GM12878 (cell line): Measurements from ENCODE around the gene TRIM32. TPM values are rescaled to one million over a fixed set of nuclear protein-coding genes. Genes with fewer than 3 reads are reported as not detected.

Experiments used
- ATAC-seq: fragments of 200-7000 bp; cut with Tn5 transposase; 3 replicates; pipeline ENCODE4 v1.9.1; 2020; ENCODE audit warnings: mild to moderate bottlenecking, moderate library complexity
- BruUV-seq: library from RNA; stranded (reverse); fragments of 400-500 nt; replicated peaks from 2 replicates; lab custom pipeline; 2021; lab: Mats Ljungman, UMichigan
- CTCF ChIA-PET: fragments of 300-600 bp; sonication (Branson Sonifier 250); formaldehyde crosslinking; extraction: SDS; loops from one replicate; lab custom pipeline; 2021; ENCODE audit warnings: inconsistent platforms; lab: Yijun Ruan, JAX
- POLR2A ChIA-PET: fragments of 350-600 bp; formaldehyde crosslinking; extraction: SDS; loops from one replicate; lab custom pipeline; 2021; ENCODE audit warnings: inconsistent platforms; lab: Charles Lee
- RAD21 ChIA-PET: fragments of 300-600 bp; sonication (Branson Sonifier 250); formaldehyde crosslinking; loops from one replicate; lab custom pipeline; 2023; ENCODE audit warnings: antibody characterized with exemption; ENCODE audit not compliant: unreplicated experiment; lab: Charles Lee
- SMC1A ChIA-PET: fragments of 300-600 bp; sonication (Branson Sonifier 250); formaldehyde crosslinking; loops from one replicate; lab custom pipeline; 2023; ENCODE audit not compliant: unreplicated experiment, uncharacterized antibody; lab: Charles Lee
- DNase-seq: peaks from one replicate; pipeline ENCODE4 v3.0.0-alpha.2; 2011; ENCODE audit warnings: low read depth, low spot score
- FAIRE-seq: peaks from 3 replicates; lab custom pipeline; 2011; peaks lifted over from hg19 to GRCh38; lab: Jason Lieb, UNC
- H2AFZ ChIP-seq: 2 replicates; pipeline ENCODE4 v1.6.0; 2011; ENCODE audit warnings: low read depth, low read length, control low read depth; ENCODE audit not compliant: control insufficient read depth
- H3K27ac ChIP-seq: 2 replicates; pipeline ENCODE4 v1.5.1; 2011; ENCODE audit warnings: control low read depth; ENCODE audit not compliant: control insufficient read depth, insufficient read depth
- H3K27me3 ChIP-seq, 2 experiments: replicated peaks in 1 of 2; 2 replicates each; pipeline versions ENCODE4 v1.6.0 to v1.6.1; 2011; ENCODE audit warnings: low read length in 1 of 2; ENCODE audit not compliant: control insufficient read depth in 2 of 2, insufficient read depth in 2 of 2
- H3K36me3 ChIP-seq, 2 experiments: 2 replicates each; pipeline ENCODE4 v1.5.1; 2011; ENCODE audit warnings: low read length in 1 of 2; ENCODE audit not compliant: control insufficient read depth in 2 of 2, insufficient read depth in 2 of 2
- H3K4me1 ChIP-seq: 2 replicates; pipeline ENCODE4 v1.6.1; 2011; ENCODE audit warnings: mild to moderate bottlenecking, low read length, moderate library complexity, mixed read lengths; ENCODE audit not compliant: control insufficient read depth, insufficient read depth
- H3K4me2 ChIP-seq: 2 replicates; pipeline ENCODE4 v1.6.0; 2011; ENCODE audit warnings: control low read depth; ENCODE audit not compliant: control insufficient read depth, insufficient read depth
- H3K4me3 ChIP-seq: fragments of 200-600 bp; sonication (generic); 2 replicates; pipeline ENCODE4 v1.5.1; 2016
- H3K79me2 ChIP-seq: 2 replicates; pipeline ENCODE4 v1.6.0; 2011; ENCODE audit warnings: low read length; ENCODE audit not compliant: control insufficient read depth, insufficient read depth
- H3K9ac ChIP-seq: 2 replicates; pipeline ENCODE4 v1.8.0; 2011; ENCODE audit warnings: low read length, control low read depth, mixed read lengths; ENCODE audit not compliant: control insufficient read depth, insufficient read depth
- H3K9me3 ChIP-seq: replicated peaks from 3 replicates; pipeline ENCODE4 v1.5.1; 2011; ENCODE audit warnings: mild to moderate bottlenecking, low read length; ENCODE audit not compliant: control insufficient read depth, insufficient read depth
- H4K20me1 ChIP-seq: 2 replicates; pipeline ENCODE4 v1.6.0; 2011; ENCODE audit not compliant: control insufficient read depth, insufficient read depth
- BHLHE40 ChIP-seq, 2 experiments: fragments of 450-650 bp in 1 of 2; IDR thresholded peaks; 2 replicates each; pipeline ENCODE4 v1.6.1; 2011 to 2017; ENCODE audit warnings: low read depth in 2 of 2, borderline replicate concordance in 1 of 2, improper control_type of control experiment in 1 of 2, low read length in 1 of 2, mild to moderate bottlenecking in 1 of 2
- DPF2 ChIP-seq: fragments of 450-650 bp; IDR thresholded peaks from 2 replicates; pipeline ENCODE4 v1.6.1; 2017; ENCODE audit warnings: mild to moderate bottlenecking
- FOXM1 ChIP-seq: IDR thresholded peaks from 2 replicates; pipeline ENCODE4 v1.6.1; 2012; ENCODE audit warnings: low read depth, mild to moderate bottlenecking, inconsistent platforms, low read length, moderate library complexity
- HDGF ChIP-seq: fragments of 450-650 bp; IDR thresholded peaks from 2 replicates; pipeline ENCODE4 v1.6.1; 2016; ENCODE audit warnings: antibody characterized with exemption
- LARP7 ChIP-seq: fragments of 450-650 bp; IDR thresholded peaks from 2 replicates; pipeline ENCODE4 v1.6.1; 2017; ENCODE audit warnings: mild to moderate bottlenecking
- PML ChIP-seq: IDR thresholded peaks from 2 replicates; pipeline ENCODE4 v1.6.1; 2012; ENCODE audit warnings: low read length, inconsistent platforms
- SP1 ChIP-seq: IDR thresholded peaks from one replicate; pipeline ENCODE4 v1.6.1; 2011; ENCODE audit warnings: low read depth, low read length
- SRF ChIP-seq, 2 experiments: IDR thresholded peaks; 2 replicates each; pipeline ENCODE4 v1.6.1; 2011; ENCODE audit warnings: low read depth in 2 of 2, low read length in 2 of 2, mild to moderate bottlenecking in 1 of 2, moderate library complexity in 1 of 2
- WGBS: methylation state at CpG from one replicate; pipeline ENCODE4 v1.1.6; 2016; ENCODE audit warnings: low lambda C conversion rate; ENCODE audit not compliant: insufficient replicate concordance, insufficient coverage; ENCODE audit errors: missing lambda C conversion rate; 5-methylcytosine and 5-hydroxymethylcytosine counted together
- in situ Hi-C: fragments of 300-500 bp; cut with MboI; formaldehyde crosslinking; loops from 9 replicates; pipeline ENCODE4 v1.14.3; 2018; ENCODE audit warnings: mixed read lengths
- intact Hi-C: fragments of 100-400 bp; cut with micrococcal nuclease; formaldehyde crosslinking; loops from one replicate; pipeline ENCODE4 v1.14.2; 2022; ENCODE audit not compliant: unreplicated experiment
- polyA plus RNA-seq, 11 experiments: library from polyadenylated mRNA; depleted of rRNA in 4 of 11; unstranded in 6 of 11; stranded (reverse) in 5 of 11; fragments of >200 nt; fragmentation: Nextera tagmentation in 4 of 11; fragmentation: Illumina TruSeq in 1 of 11; extraction: Ambion mirVana in 4 of 11; extraction: Trizol in 1 of 11; gene quantifications; 1 replicate in 1 of 11; 2 replicates in 10 of 11; pipeline versions ENCODE4 v1.2.1 to v1.2.3, GENCODE V29; 2011 to 2016; ENCODE audit warnings: inconsistent platforms in 2 of 11, missing spikeins in 2 of 11, low read depth in 1 of 11
- total RNA-seq, 4 experiments: library from RNA; depleted of rRNA in 3 of 4; stranded (reverse); fragments of >200 nt in 3 of 4; fragmentation: Illumina TruSeq in 1 of 4; extraction: Trizol in 1 of 4; gene quantifications; 2 replicates each; pipeline versions ENCODE4 v1.2.1 to v1.2.3, GENCODE V29; 2013 to 2021
- TF ChIP-seq, protein P1 (sequence below): IDR thresholded peaks from 2 replicates; pipeline ENCODE4 v1.6.1; 2011; ENCODE audit warnings: mild to moderate bottlenecking, low read depth, low read length, moderate library complexity; ENCODE audit not compliant: insufficient replicate concordance
- TF ChIP-seq, protein P2 (sequence below): fragments of 450-650 bp; IDR thresholded peaks from 2 replicates; pipeline ENCODE4 v1.6.1; 2016; ENCODE audit warnings: mild to moderate bottlenecking
- TF ChIP-seq, protein P3 (sequence below): fragments of 450-650 bp; IDR thresholded peaks from 2 replicates; pipeline ENCODE4 v1.6.1; 2018; ENCODE audit warnings: borderline replicate concordance, mild to moderate bottlenecking; ENCODE audit not compliant: partially characterized antibody
- TF ChIP-seq, protein P4 (sequence below): fragments of 450-650 bp; conservative IDR thresholded peaks from 2 replicates; pipeline ENCODE4 v1.6.1; 2017; ENCODE audit warnings: mild to moderate bottlenecking, moderate library complexity

The TRIM32 gene
- total and polyA plus RNA-seq, 10 of the 15 experiments (the other 5 are each of a cell fraction or from before 2014, with no cell fraction given) = 7.1 to 23.8 (median 12.2) TPM

DNA sequence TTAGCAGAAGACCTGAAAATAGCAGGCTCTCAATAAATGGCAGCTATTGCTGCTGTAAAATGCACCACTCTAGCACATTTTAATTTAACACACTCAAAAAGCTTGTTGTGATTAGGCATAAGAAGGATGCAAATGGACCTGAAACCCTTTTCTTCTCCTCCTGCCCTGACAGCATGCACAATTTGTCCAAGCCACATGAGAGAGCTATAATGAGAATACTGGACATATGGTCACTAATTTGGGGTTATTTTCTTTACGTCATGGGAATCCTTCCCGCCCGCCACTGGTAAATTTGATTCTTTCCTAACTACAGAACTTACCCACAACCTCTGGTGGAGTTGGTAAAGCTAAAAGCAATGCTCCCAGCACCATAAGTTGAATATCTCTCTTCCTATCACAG lies 62.1 kb downstream of the TRIM32 start:
- in situ Hi-C loops = loop anchor here (25.0 kb wide), 1 partner anchor 663 kb away; the partner anchor contains the start of gene ASTN2
- no peak overlapping the region for H3K4me2 ChIP-seq
- ChIA-PET RAD21 (no interaction called here), SMC1A (no interaction called here), POLR2A (no interaction called here), CTCF (interaction anchor here (1.2 to 3.0 kb wide), 4 partner anchors 12 to 161 kb away, joined by 3 to 14 read pairs (median 4); no protein-coding TSS in a partner anchor)
- no peak for ATAC-seq
- H3K27ac ChIP-seq = no peak overlapping the region
- H3K36me3 ChIP-seq = no peaks in the 10 kb centered on the region
- no peaks in the 10 kb centered on the region; the same call in 2 of the 3 replicates for H3K9me3 ChIP-seq
- no peak overlapping the region for H3K9ac ChIP-seq
- TF ChIP-seq, protein P1, sequence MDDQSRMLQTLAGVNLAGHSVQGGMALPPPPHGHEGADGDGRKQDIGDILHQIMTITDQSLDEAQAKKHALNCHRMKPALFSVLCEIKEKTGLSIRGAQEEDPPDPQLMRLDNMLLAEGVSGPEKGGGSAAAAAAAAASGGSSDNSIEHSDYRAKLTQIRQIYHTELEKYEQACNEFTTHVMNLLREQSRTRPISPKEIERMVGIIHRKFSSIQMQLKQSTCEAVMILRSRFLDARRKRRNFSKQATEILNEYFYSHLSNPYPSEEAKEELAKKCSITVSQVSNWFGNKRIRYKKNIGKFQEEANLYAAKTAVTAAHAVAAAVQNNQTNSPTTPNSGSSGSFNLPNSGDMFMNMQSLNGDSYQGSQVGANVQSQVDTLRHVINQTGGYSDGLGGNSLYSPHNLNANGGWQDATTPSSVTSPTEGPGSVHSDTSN = no peak
- no peak for TF ChIP-seq HDGF
- no peak for TF ChIP-seq PML
- TF ChIP-seq SRF (IDR thresholded peaks at IDR 0.05; ENCODE audit: low read depth in 2 of 2, low read length in 2 of 2) = no peak
- TF ChIP-seq DPF2 = no peak
- TF ChIP-seq, protein P2, sequence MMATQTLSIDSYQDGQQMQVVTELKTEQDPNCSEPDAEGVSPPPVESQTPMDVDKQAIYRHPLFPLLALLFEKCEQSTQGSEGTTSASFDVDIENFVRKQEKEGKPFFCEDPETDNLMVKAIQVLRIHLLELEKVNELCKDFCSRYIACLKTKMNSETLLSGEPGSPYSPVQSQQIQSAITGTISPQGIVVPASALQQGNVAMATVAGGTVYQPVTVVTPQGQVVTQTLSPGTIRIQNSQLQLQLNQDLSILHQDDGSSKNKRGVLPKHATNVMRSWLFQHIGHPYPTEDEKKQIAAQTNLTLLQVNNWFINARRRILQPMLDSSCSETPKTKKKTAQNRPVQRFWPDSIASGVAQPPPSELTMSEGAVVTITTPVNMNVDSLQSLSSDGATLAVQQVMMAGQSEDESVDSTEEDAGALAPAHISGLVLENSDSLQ = no peak
- no peak for TF ChIP-seq LARP7
- TF ChIP-seq, protein P3, sequence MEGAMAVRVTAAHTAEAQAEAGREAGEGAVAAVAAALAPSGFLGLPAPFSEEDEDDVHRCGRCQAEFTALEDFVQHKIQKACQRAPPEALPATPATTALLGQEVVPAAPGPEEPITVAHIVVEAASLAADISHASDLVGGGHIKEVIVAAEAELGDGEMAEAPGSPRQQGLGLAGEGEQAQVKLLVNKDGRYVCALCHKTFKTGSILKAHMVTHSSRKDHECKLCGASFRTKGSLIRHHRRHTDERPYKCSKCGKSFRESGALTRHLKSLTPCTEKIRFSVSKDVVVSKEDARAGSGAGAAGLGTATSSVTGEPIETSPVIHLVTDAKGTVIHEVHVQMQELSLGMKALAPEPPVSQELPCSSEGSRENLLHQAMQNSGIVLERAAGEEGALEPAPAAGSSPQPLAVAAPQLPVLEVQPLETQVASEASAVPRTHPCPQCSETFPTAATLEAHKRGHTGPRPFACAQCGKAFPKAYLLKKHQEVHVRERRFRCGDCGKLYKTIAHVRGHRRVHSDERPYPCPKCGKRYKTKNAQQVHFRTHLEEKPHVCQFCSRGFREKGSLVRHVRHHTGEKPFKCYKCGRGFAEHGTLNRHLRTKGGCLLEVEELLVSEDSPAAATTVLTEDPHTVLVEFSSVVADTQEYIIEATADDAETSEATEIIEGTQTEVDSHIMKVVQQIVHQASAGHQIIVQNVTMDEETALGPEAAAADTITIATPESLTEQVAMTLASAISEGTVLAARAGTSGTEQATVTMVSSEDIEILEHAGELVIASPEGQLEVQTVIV = no peak
- TF ChIP-seq, protein P4, sequence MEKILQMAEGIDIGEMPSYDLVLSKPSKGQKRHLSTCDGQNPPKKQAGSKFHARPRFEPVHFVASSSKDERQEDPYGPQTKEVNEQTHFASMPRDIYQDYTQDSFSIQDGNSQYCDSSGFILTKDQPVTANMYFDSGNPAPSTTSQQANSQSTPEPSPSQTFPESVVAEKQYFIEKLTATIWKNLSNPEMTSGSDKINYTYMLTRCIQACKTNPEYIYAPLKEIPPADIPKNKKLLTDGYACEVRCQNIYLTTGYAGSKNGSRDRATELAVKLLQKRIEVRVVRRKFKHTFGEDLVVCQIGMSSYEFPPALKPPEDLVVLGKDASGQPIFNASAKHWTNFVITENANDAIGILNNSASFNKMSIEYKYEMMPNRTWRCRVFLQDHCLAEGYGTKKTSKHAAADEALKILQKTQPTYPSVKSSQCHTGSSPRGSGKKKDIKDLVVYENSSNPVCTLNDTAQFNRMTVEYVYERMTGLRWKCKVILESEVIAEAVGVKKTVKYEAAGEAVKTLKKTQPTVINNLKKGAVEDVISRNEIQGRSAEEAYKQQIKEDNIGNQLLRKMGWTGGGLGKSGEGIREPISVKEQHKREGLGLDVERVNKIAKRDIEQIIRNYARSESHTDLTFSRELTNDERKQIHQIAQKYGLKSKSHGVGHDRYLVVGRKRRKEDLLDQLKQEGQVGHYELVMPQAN = no peak
- no peak for TF ChIP-seq SP1
- no peak for TF ChIP-seq BHLHE40 (IDR thresholded peaks at IDR 0.05; ENCODE audit: borderline replicate concordance in 1 of 2, low read depth in 2 of 2, low read length in 1 of 2)
- no peak for TF ChIP-seq FOXM1
- no peaks in the 10 kb centered on the region for H3K79me2 ChIP-seq
- BruUV-seq = no TSS peak
- FAIRE-seq = no peak
- no peak overlapping the region for H3K4me3 ChIP-seq
- no peak for DNase-seq
- no peaks in the 10 kb centered on the region for H4K20me1 ChIP-seq
- H3K27me3 ChIP-seq = no peaks in the 10 kb centered on the region; a peak in 2 of 4 replicates
- 39% methylated on average over 3 of the region's 3 CpGs for WGBS
- no peaks in the 10 kb centered on the region for H3K4me1 ChIP-seq
- intact Hi-C loops = no loop called here
- H2AFZ ChIP-seq = no peak overlapping the region
